ENCODE measurements around the gene C1orf216. TPM values are rescaled to one million over a fixed set of nuclear protein-coding genes. Genes with fewer than 3 reads are reported as not detected.
A peak's percentile ranks its signal among the peaks of the same experiment; 100 is the strongest.

Gene C1orf216, protein sequence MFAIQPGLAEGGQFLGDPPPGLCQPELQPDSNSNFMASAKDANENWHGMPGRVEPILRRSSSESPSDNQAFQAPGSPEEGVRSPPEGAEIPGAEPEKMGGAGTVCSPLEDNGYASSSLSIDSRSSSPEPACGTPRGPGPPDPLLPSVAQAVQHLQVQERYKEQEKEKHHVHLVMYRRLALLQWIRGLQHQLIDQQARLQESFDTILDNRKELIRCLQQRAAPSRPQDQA
- polyA plus RNA-seq (2012; ENCODE audit: insufficient read depth, insufficient read length, low read depth) = 37.7 TPM

DNA sequence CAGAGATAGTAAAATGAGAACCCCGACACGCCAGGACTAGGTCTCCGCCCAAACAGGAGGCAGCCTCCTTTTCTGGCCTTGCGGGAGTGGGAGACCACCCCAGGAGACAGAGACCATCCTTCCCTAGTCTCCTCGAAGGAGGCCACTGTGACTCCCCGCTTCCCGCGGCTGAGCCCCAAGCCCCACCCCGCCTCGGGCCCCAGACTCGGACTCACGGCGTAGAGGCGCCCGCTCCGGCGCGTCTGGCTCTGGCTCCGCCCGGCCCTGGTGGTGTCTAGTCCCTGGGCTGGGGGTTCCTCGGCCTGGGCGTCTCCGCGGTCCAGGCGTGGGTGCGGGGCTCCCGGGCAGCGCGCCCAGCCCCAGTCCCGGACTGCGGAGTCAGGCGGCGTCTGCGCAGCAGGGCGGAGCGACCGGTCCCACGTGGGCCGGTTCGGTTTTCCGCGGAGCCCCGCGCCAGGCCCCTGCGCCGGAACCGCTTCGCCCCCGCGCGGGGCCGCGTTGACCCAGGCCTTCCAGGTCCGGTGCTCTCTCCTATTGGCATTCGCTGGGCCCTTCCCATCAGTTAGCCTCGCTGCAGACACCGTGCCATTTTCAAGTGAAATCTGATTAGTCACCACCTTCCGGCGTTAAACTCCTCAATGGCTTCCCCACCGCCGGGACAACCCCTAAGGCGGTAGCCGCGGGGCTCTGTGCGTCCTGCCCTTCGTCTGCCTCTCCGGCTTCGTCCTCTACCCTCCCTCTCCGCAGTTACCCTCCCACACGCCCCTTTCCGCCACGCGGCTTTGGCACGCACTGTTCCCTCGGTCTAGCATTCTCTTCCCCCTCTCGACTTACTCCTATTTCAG, at the start of gene C1orf216:
TSS of gene C1orf216 (minus strand) at position 393 of the 845 bp plus-strand sequence. CDS start 2,563 bp downstream, outside the sequence.
- no peaks in the 10 kb centered on the region for H3K9me3 ChIP-seq
- TF ChIP-seq, protein P1, sequence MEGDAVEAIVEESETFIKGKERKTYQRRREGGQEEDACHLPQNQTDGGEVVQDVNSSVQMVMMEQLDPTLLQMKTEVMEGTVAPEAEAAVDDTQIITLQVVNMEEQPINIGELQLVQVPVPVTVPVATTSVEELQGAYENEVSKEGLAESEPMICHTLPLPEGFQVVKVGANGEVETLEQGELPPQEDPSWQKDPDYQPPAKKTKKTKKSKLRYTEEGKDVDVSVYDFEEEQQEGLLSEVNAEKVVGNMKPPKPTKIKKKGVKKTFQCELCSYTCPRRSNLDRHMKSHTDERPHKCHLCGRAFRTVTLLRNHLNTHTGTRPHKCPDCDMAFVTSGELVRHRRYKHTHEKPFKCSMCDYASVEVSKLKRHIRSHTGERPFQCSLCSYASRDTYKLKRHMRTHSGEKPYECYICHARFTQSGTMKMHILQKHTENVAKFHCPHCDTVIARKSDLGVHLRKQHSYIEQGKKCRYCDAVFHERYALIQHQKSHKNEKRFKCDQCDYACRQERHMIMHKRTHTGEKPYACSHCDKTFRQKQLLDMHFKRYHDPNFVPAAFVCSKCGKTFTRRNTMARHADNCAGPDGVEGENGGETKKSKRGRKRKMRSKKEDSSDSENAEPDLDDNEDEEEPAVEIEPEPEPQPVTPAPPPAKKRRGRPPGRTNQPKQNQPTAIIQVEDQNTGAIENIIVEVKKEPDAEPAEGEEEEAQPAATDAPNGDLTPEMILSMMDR (IDR thresholded peaks at IDR 0.05; ENCODE audit: low read depth, low read length) = no peak
- H3K4me3 ChIP-seq (ENCODE audit: low read depth, low read length) = peak within 1 kb of the TSS; percentile 74
- H3K27me3 ChIP-seq = no peaks in the 10 kb centered on the region
- DNase-seq = peak; percentile 64
- peaks cover 4% of the 10 kb centered on the region; the same call in 1 of the 2 replicates for H3K4me1 ChIP-seq
- H3K36me3 ChIP-seq = peaks cover 6% of the 10 kb centered on the region

DNA sequence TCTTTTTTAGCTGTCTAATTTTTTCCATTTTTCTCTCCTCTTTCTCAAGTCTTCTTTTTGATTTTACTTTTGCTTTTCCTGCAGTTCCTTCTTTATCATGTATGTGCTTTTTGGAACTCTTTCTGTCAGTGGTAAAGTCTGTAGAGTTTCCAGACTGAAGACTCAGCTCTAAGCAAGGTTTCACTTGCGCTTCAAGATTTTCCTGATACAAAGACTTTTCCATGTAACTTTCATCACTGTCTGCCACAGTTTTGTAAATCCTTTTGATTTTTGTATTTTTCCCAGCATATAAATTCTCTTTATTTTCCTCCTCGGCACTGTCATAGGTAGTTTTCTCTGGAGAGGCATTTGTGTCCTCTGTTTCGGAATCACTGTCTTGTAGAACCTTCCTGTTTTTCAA, 45.6 kb upstream of the C1orf216 start:
- TF ChIP-seq, protein P1 (IDR thresholded peaks at IDR 0.05; ENCODE audit: low read depth, low read length) = no peak
- Histone ChIP-seq H3K36me3 (no peaks in the 10 kb centered on the region; the same call in 1 of the 2 replicates), H3K4me3 (ENCODE audit: low read depth, low read length) (no peak overlapping the region), H3K9me3 (no peaks in the 10 kb centered on the region), H3K4me1 (no peaks in the 10 kb centered on the region), H3K27me3 (no peaks in the 10 kb centered on the region)
- no peak for DNase-seq

DNA sequence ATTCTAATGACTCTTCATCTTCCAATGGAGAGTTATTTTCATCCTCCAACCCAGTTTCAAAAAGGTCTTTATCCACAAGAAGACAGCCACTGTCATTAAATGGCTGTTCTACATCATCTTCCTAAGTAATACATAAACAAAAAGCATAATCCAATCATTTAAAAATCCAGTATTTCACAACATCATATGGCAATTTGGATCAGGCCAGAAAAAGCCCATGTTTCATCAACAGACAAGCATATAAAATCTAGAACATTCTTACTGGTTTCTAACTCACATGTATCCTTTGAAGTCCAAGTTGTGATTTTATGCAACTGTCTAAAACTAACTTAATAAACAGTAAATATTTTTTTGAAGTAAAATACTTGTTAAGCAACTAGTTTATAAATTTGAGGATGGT, 44.5 kb upstream of the C1orf216 start:
- no peaks in the 10 kb centered on the region; the same call in 1 of the 2 replicates for H3K36me3 ChIP-seq
- no peaks in the 10 kb centered on the region for H3K9me3 ChIP-seq
- H3K4me1 ChIP-seq = no peaks in the 10 kb centered on the region
- DNase-seq = no peak
- H3K27me3 ChIP-seq = no peaks in the 10 kb centered on the region
- TF ChIP-seq, protein P1 (IDR thresholded peaks at IDR 0.05; ENCODE audit: low read depth, low read length) = no peak
- no peak overlapping the region for H3K4me3 ChIP-seq (ENCODE audit: low read depth, low read length)

DNA sequence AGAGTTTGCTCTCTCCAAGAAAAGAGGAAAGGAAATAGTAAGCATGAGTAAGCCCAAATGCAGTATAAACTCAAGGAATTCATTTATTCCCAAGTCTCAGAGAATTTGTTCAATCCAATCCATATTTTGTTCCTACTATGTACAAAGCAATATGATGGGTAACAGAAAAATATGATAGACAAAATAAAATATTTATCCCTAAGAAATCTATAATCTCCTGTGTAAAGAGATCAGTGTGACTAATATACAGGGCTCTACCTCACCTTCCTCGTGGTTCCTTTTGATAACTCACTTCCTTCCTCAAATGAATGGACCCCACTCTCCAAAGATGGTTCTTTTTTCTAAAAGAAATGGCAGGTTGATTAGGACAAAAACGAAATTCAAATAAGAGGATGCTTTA, 43.5 kb upstream of the C1orf216 start:
- H3K4me1 ChIP-seq = no peaks in the 10 kb centered on the region
- TF ChIP-seq, protein P1 (IDR thresholded peaks at IDR 0.05; ENCODE audit: low read depth, low read length) = no peak
- H3K4me3 ChIP-seq (ENCODE audit: low read depth, low read length) = no peak overlapping the region
- no peaks in the 10 kb centered on the region for H3K9me3 ChIP-seq
- no peaks in the 10 kb centered on the region; the same call in 1 of the 2 replicates for H3K36me3 ChIP-seq
- DNase-seq = no peak
- no peaks in the 10 kb centered on the region for H3K27me3 ChIP-seq

DNA sequence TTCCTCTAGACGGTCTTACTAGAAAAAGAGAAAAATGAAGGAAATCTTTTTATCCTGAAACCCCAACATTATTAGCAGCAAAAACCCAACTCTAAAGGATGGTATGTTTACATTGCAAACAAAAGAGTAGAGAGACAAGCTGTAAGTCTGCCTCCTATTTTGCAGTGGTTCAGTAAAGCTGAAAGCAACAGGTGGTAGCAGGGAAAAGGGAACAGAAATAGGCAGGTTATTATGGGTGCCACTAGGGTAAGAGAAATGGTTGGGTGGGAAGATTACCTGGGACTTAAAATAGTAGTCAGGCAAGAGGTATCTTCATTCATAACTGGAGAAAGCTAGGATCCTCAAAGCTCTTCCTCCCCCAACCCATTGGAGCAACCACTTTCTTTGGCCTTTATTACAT, 37.4 kb upstream of the C1orf216 start:
- H3K4me1 ChIP-seq = no peaks in the 10 kb centered on the region
- DNase-seq = no peak
- TF ChIP-seq, protein P1 (IDR thresholded peaks at IDR 0.05; ENCODE audit: low read depth, low read length) = no peak
- H3K4me3 ChIP-seq (ENCODE audit: low read depth, low read length) = no peak overlapping the region
- H3K27me3 ChIP-seq = no peaks in the 10 kb centered on the region
- no peaks in the 10 kb centered on the region; the same call in 1 of the 2 replicates for H3K36me3 ChIP-seq
- H3K9me3 ChIP-seq = no peaks in the 10 kb centered on the region
